NCI-H510A (cell line): ENCODE measurements around the gene RERGL.
"Not testable (repeated sequence)": the region's sequence is repeated elsewhere in the genome, so short reads cannot be mapped to it uniquely, and the experiment has no call there.

Experiments
- DNase-seq: peaks from one replicate; lab custom pipeline; 2025; lab: John Stamatoyannopoulos, UW

RERGL gene, protein sequence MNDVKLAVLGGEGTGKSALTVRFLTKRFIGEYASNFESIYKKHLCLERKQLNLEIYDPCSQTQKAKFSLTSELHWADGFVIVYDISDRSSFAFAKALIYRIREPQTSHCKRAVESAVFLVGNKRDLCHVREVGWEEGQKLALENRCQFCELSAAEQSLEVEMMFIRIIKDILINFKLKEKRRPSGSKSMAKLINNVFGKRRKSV

GRCh38 chr12:18090093-18090492 is at the start of gene RERGL:
Gene RERGL, minus strand, starts transcription at chr12:18090193. Its CDS starts 53 bp downstream, at chr12:18090140.
- no peak for DNase-seq

- DNase-seq, result no peak
Observed at GRCh38 chr12:18139254-18139653, 49.3 kb upstream of the RERGL start.

DNA sequence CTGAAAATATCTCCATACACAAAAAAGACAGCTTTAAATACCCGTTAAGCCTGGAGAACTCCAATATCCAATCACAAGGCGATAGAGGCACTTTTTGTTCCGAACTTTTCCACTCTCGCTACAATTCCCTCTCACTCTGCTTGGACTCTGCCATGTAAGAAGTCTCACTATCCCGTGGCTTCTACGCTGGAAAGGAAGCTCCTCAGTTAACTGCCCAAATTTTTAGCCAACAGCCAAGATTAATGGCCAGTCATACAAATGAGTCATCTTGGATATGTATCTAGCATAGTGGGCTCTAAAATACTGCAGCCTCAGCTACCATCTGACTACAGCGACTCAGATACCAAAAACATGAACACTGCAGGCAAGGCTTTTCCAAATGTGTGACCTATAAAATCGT is 45.5 kb upstream of the RERGL start:
- no peak for DNase-seq

DNA sequence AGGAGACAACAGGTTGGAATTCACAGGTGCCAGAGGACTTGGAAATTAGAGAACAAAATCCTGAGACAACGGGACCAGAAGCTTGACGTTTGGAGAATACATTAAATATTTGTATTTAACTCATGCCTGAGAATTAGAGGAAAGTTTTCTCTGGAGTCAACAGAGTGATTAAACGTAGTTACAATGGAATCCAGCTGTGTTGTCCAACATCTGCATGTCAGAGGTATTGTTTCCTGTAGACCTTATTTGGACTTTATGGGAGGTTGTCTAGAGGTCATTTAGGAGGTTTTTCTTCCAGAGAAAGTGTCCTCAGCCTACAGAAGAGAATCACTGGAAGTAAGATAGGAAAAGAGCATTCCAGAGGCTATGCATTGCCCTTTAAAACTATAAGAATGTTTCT is 45.1 kb upstream of the RERGL start:
- DNase-seq, result no peak

GRCh38 chr12:18130851-18131250 is 40.9 kb upstream of the RERGL start:
- DNase-seq, result no peak

DNA sequence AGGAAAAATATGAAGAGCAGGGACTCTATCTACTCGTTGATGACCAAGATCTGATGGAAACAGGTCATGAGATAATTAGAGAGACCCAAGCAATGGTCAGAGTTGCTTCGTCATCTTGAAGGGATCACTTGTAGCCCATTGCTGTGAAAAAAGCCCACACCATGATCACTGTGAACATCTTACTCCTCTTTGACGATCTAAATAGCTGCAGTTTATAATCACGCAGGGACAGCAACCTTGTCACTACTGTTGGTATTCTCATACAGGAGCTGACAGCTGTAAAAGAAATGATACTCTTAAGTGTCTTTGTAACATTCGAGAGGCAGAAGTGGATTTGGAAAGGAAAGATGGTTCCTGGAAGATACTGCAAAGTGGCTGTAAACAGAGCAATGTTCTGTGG is 33.7 kb upstream of the RERGL start:
- no peak for DNase-seq

DNA sequence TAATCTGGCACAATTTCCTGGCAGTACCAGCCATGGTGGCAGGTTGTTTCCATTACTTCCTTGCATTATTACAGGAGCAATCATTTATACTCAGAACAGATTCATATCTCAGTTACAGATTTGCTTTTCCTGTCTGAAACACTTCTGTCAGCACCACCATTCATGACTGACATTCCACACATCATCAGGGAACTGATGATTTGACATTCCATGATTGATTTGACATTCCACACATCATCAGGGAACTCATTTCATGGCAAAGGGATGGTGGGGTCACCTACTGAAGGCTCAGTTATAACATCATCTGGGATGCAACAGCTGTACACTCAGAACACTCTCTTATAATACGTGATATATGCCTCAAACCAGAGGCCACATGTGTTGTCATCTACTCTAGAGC is 30.9 kb upstream of the RERGL start:
- no peak for DNase-seq

DNA sequence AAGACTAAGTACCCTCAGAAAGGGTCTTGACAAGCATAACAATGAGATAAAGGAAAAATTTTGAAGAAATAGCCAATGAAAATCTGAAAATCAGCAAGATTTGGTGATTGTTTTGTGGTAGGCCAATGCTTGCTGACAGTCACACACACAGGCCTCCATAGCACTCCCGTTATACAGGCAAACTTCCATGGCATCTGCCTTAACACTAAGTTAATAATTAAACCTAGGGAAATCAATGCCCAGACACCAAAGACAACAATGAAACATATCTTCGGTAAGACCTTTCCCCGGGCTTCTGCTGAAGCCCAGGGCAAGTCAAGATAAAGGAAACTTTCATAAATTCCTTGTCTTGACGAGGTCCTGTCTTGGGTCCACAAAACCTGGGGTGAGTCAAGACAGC is 18.6 kb upstream of the RERGL start:
- no peak for DNase-seq

GRCh38 chr12:18103624-18104023 is 13.6 kb upstream of the RERGL start:
- DNase-seq, result no peak

- DNase-seq, result no peak
Observed at GRCh38 chr12:18101043-18101442, 11.1 kb upstream of the RERGL start.

- no peak for DNase-seq
Observed at GRCh38 chr12:18084080-18084479, 5.9 kb downstream of the RERGL start.

DNA sequence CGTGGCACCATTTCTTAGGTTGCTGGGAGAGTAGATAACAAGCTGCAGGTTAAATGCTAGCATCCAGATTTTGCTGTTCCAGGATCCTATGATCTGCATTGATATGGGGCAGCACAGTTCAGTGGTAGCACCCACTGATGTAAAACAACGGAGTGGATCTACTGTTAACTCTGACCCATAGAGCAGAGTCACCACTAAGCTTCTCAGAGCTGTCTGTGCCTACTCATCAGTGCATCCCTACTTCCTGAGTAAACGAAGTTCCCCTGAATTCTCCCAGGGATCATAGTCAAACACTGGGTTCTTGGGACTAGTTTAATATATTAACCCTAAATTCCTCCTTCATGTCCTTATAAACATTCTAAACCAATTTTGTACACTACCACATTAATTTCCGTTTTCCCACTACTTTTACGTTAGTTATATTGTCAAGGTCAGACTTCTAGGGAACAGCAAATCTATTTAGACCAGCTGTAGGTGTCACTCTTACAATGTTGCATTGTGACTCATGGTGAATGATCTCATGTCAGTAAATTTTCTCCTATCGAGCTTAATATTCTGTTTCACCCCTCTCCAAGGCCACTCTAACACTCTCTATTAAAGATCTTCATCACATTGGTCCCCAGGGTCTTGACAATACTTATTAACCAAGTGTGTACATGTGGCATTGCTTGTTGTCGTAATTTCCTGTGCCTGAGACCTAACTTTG is 10.3 kb downstream of the RERGL start:
- no peak for DNase-seq

DNA sequence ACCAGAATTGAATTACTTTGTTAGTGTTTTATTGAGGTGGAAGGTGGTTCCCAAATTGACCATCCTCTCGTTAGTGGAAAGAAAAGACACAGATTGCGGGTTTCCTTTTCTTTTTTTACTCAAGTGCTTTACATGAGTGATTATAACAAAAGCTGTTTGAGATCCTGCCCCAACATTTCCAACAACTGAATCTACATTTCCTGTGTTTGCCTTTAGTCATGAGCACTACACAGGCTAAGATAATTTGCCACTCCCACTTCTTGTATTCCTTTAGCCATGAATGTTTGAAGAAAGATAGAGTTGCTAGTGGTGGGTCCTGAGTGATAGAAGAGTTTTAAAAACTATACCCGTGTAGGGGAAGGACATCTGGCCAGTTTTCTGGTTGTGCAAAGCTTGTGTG is 16.0 kb downstream of the RERGL start:
- no peak for DNase-seq

- DNase-seq, result no peak
Observed at GRCh38 chr12:18072723-18073122, 17.3 kb downstream of the RERGL start.

GRCh38 chr12:18071336-18071735 is 18.7 kb downstream of the RERGL start:
- DNase-seq, result no peak

- no peak for DNase-seq
Observed at GRCh38 chr12:18068355-18068754, 21.6 kb downstream of the RERGL start.

GRCh38 chr12:18066666-18067065 is 23.3 kb downstream of the RERGL start:
- no peak for DNase-seq

GRCh38 chr12:18062867-18063266 is 27.1 kb downstream of the RERGL start:
- not testable (repeated sequence) for DNase-seq

GRCh38 chr12:18057051-18057450 is 32.9 kb downstream of the RERGL start:
- DNase-seq, result no peak

DNA sequence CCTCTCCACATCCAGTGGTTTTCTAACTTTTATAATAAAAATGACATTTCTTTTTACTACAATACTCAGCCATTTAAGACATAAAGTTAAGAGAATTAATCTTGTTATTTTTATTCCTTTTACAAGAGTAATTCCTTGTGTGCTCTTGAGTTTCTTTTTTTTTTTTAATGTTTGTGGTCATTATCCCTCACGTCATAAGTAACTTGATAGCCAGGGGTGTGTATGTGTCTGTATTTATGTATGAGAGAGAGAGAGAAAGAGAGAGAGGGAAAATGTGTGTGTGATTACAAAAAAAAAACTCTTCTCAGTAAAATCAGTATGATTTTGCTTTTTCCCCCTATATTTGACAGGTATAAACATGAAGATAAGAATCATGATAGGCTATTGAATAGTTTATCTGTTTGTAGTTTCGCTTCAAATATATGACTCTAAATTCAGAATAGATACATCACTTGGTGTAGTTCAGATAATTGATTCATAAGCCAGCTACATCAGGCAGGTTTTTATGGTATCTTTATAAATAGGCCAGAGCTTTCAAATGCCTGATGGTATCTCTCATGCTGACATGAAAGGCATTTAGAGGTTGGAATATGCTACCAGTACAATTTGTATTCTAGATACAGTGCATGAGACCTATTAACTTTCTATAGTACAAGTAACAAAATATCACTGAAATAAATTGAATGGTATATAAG is 34.9 kb downstream of the RERGL start:
- DNase-seq, result no peak

GRCh38 chr12:18045446-18045992 is 44.5 kb downstream of the RERGL start:
- DNase-seq, result no peak

- not testable (repeated sequence) for DNase-seq
Observed at GRCh38 chr12:18040060-18040742, 49.8 kb downstream of the RERGL start.
